A673 (cell line): Measurements from ENCODE around the gene ACOD1.

Experiments used
- EZH2 ChIP-seq: fragments of 200-600 bp; sonication (generic); IDR thresholded peaks from 2 replicates; pipeline ENCODE4 v1.6.1; 2017; ENCODE audit warnings: borderline replicate concordance, low read depth, mild to moderate bottlenecking, mixed read lengths, antibody characterized with exemption, low read length; ENCODE audit not compliant: poor library complexity, severe bottlenecking
- TF ChIP-seq, protein P1 (sequence below): fragments of 300-800, 200-600 bp; sonication (generic); conservative IDR thresholded peaks from 2 replicates; pipeline ENCODE4 v1.5.1; 2017; ENCODE audit warnings: low read depth, mild to moderate bottlenecking, antibody characterized with exemption, low read length, moderate library complexity, mixed read lengths

DNA sequence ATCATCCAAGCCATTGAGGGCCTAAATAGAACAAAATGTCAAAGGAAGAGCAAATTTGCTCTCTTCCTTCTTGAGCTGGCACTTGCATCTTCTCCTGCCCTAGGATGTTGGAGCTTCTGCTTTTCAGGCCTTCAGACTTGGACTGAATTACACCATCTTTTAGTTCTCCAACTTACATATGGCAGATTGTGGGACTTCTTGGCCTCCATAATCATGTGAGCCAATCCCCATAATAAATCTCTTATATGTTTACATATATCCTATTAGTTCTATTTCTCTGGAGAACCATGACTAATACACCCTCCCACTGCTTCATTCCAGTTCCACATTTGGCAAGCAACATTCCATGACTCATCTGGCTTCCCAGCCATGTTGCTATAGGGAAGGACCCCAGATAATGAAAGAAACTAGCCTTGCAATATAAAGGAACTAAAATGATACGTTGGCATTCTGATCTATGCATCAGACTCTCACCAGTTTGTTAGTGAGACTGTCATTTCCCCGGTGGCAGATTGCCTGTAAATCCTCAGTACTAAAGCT, 11.0 kb upstream of the ACOD1 start:
- TF ChIP-seq, protein P1, sequence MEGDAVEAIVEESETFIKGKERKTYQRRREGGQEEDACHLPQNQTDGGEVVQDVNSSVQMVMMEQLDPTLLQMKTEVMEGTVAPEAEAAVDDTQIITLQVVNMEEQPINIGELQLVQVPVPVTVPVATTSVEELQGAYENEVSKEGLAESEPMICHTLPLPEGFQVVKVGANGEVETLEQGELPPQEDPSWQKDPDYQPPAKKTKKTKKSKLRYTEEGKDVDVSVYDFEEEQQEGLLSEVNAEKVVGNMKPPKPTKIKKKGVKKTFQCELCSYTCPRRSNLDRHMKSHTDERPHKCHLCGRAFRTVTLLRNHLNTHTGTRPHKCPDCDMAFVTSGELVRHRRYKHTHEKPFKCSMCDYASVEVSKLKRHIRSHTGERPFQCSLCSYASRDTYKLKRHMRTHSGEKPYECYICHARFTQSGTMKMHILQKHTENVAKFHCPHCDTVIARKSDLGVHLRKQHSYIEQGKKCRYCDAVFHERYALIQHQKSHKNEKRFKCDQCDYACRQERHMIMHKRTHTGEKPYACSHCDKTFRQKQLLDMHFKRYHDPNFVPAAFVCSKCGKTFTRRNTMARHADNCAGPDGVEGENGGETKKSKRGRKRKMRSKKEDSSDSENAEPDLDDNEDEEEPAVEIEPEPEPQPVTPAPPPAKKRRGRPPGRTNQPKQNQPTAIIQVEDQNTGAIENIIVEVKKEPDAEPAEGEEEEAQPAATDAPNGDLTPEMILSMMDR: no peak
- no peak for TF ChIP-seq EZH2
